Astrocyte (in vitro differentiated cells and primary cell): ENCODE measurements around the gene OR51B2. TPM values are rescaled to one million over a fixed set of nuclear protein-coding genes. Genes with fewer than 3 reads are reported as not detected.

ENCODE experiments used
- DNase-seq: peaks from one replicate; pipeline ENCODE4 v3.0.0-alpha.2; 2010; ENCODE audit warnings: low read depth
- FAIRE-seq: peaks from 2 replicates; lab custom pipeline; 2011; peaks lifted over from hg19 to GRCh38; lab: Jason Lieb, UNC
- H2AFZ ChIP-seq: 2 replicates; pipeline ENCODE4 v1.6.0; 2012; ENCODE audit warnings: low read depth, low read length, inconsistent platforms
- H3K27ac ChIP-seq: 2 replicates; pipeline ENCODE4 v1.5.1; 2011; ENCODE audit warnings: low read depth, low read length, inconsistent platforms
- H3K27me3 ChIP-seq: 2 replicates; pipeline ENCODE4 v1.6.0; 2011; ENCODE audit warnings: low read length, inconsistent platforms; ENCODE audit not compliant: insufficient read depth
- H3K36me3 ChIP-seq: 2 replicates; pipeline ENCODE4 v1.5.1; 2011; ENCODE audit warnings: low read length, inconsistent platforms; ENCODE audit not compliant: insufficient read depth
- H3K4me1 ChIP-seq: 2 replicates; pipeline ENCODE4 v1.5.1; 2011; ENCODE audit warnings: low read length, inconsistent platforms; ENCODE audit not compliant: insufficient read depth
- H3K4me2 ChIP-seq: 2 replicates; pipeline ENCODE4 v1.6.0; 2012; ENCODE audit warnings: low read length, inconsistent platforms
- H3K4me3 ChIP-seq: 2 replicates; pipeline ENCODE4 v1.5.1; 2011; ENCODE audit warnings: low read depth, mild to moderate bottlenecking, low read length, inconsistent platforms; ENCODE audit not compliant: insufficient read depth
- H3K79me2 ChIP-seq: 2 replicates; pipeline ENCODE4 v1.6.0; 2012; ENCODE audit warnings: mild to moderate bottlenecking, low read length, inconsistent platforms; ENCODE audit not compliant: insufficient read depth
- H3K9ac ChIP-seq: 2 replicates; pipeline ENCODE4 v1.6.0; 2012; ENCODE audit warnings: mild to moderate bottlenecking, low read length, inconsistent platforms
- H3K9me3 ChIP-seq: 2 replicates; pipeline ENCODE4 v1.5.1; 2012; ENCODE audit warnings: low read depth, mild to moderate bottlenecking, low read length, inconsistent platforms; ENCODE audit not compliant: insufficient read depth
- H4K20me1 ChIP-seq: 2 replicates; pipeline ENCODE4 v1.6.0; 2012; ENCODE audit warnings: low read length, inconsistent platforms; ENCODE audit not compliant: insufficient read depth
- H3K27ac Mint-ChIP-seq: one replicate; pipeline ENCODE4 v1.8.0; 2021; ENCODE audit warnings: mild to moderate bottlenecking, mixed read lengths; ENCODE audit not compliant: unreplicated experiment
- H3K27me3 Mint-ChIP-seq: one replicate; pipeline ENCODE4 v1.8.0; 2021; ENCODE audit warnings: low read depth, mixed read lengths; ENCODE audit not compliant: unreplicated experiment
- H3K36me3 Mint-ChIP-seq: one replicate; pipeline ENCODE4 v1.8.0; 2021; ENCODE audit warnings: low read depth, mixed read lengths; ENCODE audit not compliant: unreplicated experiment
- H3K4me1 Mint-ChIP-seq: one replicate; pipeline ENCODE4 v1.8.0; 2021; ENCODE audit warnings: low read depth, mixed read lengths; ENCODE audit not compliant: unreplicated experiment
- H3K4me3 Mint-ChIP-seq: one replicate; pipeline ENCODE4 v1.8.0; 2021; ENCODE audit warnings: mild to moderate bottlenecking, moderate library complexity, mixed read lengths; ENCODE audit not compliant: unreplicated experiment
- H3K9me3 Mint-ChIP-seq: one replicate; pipeline ENCODE4 v1.8.0; 2021; ENCODE audit warnings: mild to moderate bottlenecking, mixed read lengths; ENCODE audit not compliant: unreplicated experiment
- EZH2 ChIP-seq: IDR thresholded peaks from 2 replicates; pipeline ENCODE4 v1.6.1; 2012; ENCODE audit warnings: mild to moderate bottlenecking, low read length, inconsistent platforms; ENCODE audit not compliant: insufficient read depth
- total RNA-seq: library from RNA; stranded (reverse); gene quantifications from 2 replicates; pipeline ENCODE4 v1.2.1, GENCODE V29; 2021
- TF ChIP-seq, protein P1 (sequence below): IDR thresholded peaks from 2 replicates; pipeline ENCODE4 v1.5.1; 2011; ENCODE audit warnings: low read depth, mild to moderate bottlenecking, inconsistent platforms, low read length, moderate library complexity; ENCODE audit not compliant: insufficient read depth

OR51B2 gene
- total RNA-seq, 1 donor from 2014 or later, result not detected

DNA sequence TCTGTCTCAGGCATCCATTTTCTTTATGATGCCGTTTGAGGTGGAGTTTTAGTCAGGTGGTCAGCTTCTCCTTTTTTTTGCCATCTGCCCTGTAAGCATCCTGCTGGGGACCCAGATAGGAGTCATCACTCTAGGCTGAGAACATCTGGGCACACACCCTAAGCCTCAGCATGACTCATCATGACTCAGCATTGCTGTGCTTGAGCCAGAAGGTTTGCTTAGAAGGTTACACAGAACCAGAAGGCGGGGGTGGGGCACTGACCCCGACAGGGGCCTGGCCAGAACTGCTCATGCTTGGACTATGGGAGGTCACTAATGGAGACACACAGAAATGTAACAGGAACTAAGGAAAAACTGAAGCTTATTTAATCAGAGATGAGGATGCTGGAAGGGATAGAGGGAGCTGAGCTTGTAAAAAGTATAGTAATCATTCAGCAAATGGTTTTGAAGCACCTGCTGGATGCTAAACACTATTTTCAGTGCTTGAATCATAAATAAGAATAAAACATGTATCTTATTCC is 43.5 kb downstream of the OR51B2 start:
- no peak overlapping the region for H3K4me3 Mint-ChIP-seq
- H3K4me2 ChIP-seq, result peak overlapping the region; percentile 47
- no peak for TF ChIP-seq EZH2
- TF ChIP-seq, protein P1, sequence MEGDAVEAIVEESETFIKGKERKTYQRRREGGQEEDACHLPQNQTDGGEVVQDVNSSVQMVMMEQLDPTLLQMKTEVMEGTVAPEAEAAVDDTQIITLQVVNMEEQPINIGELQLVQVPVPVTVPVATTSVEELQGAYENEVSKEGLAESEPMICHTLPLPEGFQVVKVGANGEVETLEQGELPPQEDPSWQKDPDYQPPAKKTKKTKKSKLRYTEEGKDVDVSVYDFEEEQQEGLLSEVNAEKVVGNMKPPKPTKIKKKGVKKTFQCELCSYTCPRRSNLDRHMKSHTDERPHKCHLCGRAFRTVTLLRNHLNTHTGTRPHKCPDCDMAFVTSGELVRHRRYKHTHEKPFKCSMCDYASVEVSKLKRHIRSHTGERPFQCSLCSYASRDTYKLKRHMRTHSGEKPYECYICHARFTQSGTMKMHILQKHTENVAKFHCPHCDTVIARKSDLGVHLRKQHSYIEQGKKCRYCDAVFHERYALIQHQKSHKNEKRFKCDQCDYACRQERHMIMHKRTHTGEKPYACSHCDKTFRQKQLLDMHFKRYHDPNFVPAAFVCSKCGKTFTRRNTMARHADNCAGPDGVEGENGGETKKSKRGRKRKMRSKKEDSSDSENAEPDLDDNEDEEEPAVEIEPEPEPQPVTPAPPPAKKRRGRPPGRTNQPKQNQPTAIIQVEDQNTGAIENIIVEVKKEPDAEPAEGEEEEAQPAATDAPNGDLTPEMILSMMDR, result no peak
- H3K36me3 Mint-ChIP-seq, result no peaks in the 10 kb centered on the region
- H2AFZ ChIP-seq, result no peak overlapping the region
- no peaks in the 10 kb centered on the region for H3K27me3 ChIP-seq
- H3K4me1 ChIP-seq, result peaks cover 8% of the 10 kb centered on the region
- no peaks in the 10 kb centered on the region for H3K79me2 ChIP-seq
- DNase-seq (peak; percentile 97), FAIRE-seq (peak; percentile 52)
- H3K27me3 Mint-ChIP-seq, result no peaks in the 10 kb centered on the region
- H3K4me3 ChIP-seq, result no peak overlapping the region
- H3K9me3 ChIP-seq, result no peaks in the 10 kb centered on the region
- H3K27ac ChIP-seq, result peak overlapping the region; percentile 46
- H3K27ac Mint-ChIP-seq, result peak overlapping the region; percentile 89
- H3K4me1 Mint-ChIP-seq, result peaks cover 16% of the 10 kb centered on the region
- no peaks in the 10 kb centered on the region for H4K20me1 ChIP-seq
- H3K9me3 Mint-ChIP-seq, result no peaks in the 10 kb centered on the region
- H3K36me3 ChIP-seq, result no peaks in the 10 kb centered on the region
- no peak overlapping the region for H3K9ac ChIP-seq

DNA sequence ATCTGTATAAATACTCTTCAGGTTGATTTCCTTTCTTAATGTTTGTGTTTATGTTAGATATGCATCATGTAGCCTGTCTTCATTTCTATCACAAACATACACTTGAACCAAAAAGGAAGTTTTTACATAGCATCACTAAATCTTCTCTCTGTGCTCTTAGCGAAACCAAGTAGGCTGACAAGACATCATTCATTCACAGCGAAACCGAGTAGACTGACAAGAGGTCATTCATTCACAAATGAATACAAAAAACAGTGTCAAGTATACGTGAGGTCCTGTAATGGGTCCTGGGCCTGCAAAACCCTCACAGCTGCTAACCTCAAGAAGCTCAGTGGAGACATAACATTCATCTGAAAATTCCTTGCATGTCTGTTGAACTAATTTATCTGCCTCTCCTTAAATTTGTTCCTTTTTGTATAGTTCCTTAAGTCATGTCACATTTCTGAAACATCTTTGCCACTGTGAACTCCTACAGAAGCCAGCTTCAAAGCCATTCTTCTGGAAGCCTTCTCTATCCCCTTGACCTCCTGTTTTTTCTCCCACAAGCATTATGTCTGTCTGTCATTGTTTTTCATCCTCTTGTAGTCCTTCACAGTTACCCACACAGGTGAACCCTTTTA is 44.5 kb downstream of the OR51B2 start:
- H4K20me1 ChIP-seq, result no peaks in the 10 kb centered on the region
- Mint-ChIP-seq H3K4me3 (no peak overlapping the region), H3K9me3 (no peaks in the 10 kb centered on the region), H3K27me3 (no peaks in the 10 kb centered on the region), H3K4me1 (peaks cover 17% of the 10 kb centered on the region), H3K27ac (peak overlapping the region; percentile 70), H3K36me3 (no peaks in the 10 kb centered on the region)
- H3K36me3 ChIP-seq, result no peaks in the 10 kb centered on the region
- H3K27ac ChIP-seq, result peak overlapping the region; percentile 30
- no peaks in the 10 kb centered on the region for H3K27me3 ChIP-seq
- no peaks in the 10 kb centered on the region for H3K79me2 ChIP-seq
- H3K4me3 ChIP-seq, result no peak overlapping the region
- H3K9ac ChIP-seq, result no peak overlapping the region
- no peak for TF ChIP-seq EZH2
- TF ChIP-seq, protein P1, result no peak
- peaks cover 8% of the 10 kb centered on the region for H3K4me1 ChIP-seq
- H3K9me3 ChIP-seq, result no peaks in the 10 kb centered on the region
- no peak overlapping the region for H2AFZ ChIP-seq
- no peak for DNase-seq
- peak; percentile 37 for FAIRE-seq
- H3K4me2 ChIP-seq, result no peak overlapping the region

DNA sequence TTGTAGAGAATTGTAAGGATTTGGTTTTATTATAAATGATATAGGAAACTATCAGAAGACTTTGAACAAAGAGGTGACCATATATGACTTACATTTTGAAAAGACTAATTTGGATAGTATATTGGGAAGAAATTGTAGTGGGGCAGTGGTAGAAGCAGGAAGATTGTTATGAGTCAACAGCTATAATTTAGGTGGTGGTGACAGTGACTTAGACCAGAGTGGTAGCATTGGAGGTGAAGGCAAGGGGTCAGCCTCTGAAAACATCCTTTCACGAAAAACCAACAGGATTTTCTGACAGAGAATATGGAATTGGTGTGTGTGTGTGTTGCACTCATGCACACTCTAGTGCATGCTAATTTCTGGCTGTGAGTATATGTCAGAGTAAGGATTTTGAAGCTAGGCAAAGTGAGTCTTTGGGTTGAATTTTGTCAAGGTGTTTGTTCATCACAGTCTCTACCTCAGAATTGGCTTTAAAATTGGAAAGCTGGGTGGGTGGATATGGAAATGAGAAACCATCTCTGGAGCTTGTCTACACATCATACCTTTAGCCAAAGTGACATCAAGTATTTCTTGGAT is 46.2 kb downstream of the OR51B2 start:
- H3K27ac Mint-ChIP-seq, result no peak overlapping the region
- H3K9me3 ChIP-seq, result no peaks in the 10 kb centered on the region
- H3K36me3 Mint-ChIP-seq, result no peaks in the 10 kb centered on the region
- H3K27me3 Mint-ChIP-seq, result no peaks in the 10 kb centered on the region
- H3K4me1 Mint-ChIP-seq, result peaks cover 22% of the 10 kb centered on the region
- FAIRE-seq (no peak), DNase-seq (no peak)
- no peak overlapping the region for H3K4me3 ChIP-seq
- no peak overlapping the region for H3K4me2 ChIP-seq
- no peaks in the 10 kb centered on the region for H3K27me3 ChIP-seq
- H2AFZ ChIP-seq, result no peak overlapping the region
- no peaks in the 10 kb centered on the region for H3K9me3 Mint-ChIP-seq
- no peaks in the 10 kb centered on the region for H3K79me2 ChIP-seq
- H3K27ac ChIP-seq, result no peak overlapping the region
- no peak for TF ChIP-seq EZH2
- TF ChIP-seq, protein P1, result no peak
- no peak overlapping the region for H3K4me3 Mint-ChIP-seq
- H3K36me3 ChIP-seq, result no peaks in the 10 kb centered on the region
- H3K9ac ChIP-seq, result no peak overlapping the region
- peaks cover 8% of the 10 kb centered on the region for H3K4me1 ChIP-seq
- H4K20me1 ChIP-seq, result no peaks in the 10 kb centered on the region
